Calu3 (cell line): ENCODE results near the gene SULT2B1. TPM values are rescaled to one million over a fixed set of nuclear protein-coding genes. Genes with fewer than 3 reads are reported as not detected.

ENCODE experiments used
- BruUV-seq: library from RNA; stranded (reverse); fragments of 400-500 nt; replicated peaks from 2 replicates; lab custom pipeline; 2021; lab: Mats Ljungman, UMichigan
- CTCF ChIA-PET: fragments of 300-600 bp; sonication (Branson Sonifier 250); formaldehyde crosslinking; loops from one replicate; lab custom pipeline; 2022; ENCODE audit warnings: antibody characterized with exemption; lab: Charles Lee
- DNase-seq: peaks from one replicate; pipeline ENCODE4 v3.0.0; 2022
- H3K27ac Mint-ChIP-seq: one replicate; pipeline ENCODE4 v1.8.0; 2022; ENCODE audit warnings: mixed read lengths; ENCODE audit not compliant: unreplicated experiment
- H3K27me3 Mint-ChIP-seq: one replicate; pipeline ENCODE4 v1.8.0; 2022; ENCODE audit warnings: mixed read lengths; ENCODE audit not compliant: unreplicated experiment
- H3K36me3 Mint-ChIP-seq: one replicate; pipeline ENCODE4 v1.8.0; 2022; ENCODE audit warnings: mild to moderate bottlenecking, moderate library complexity, mixed read lengths; ENCODE audit not compliant: insufficient read depth, unreplicated experiment
- H3K4me1 Mint-ChIP-seq: one replicate; pipeline ENCODE4 v1.8.0; 2022; ENCODE audit warnings: mild to moderate bottlenecking, low read depth, mixed read lengths; ENCODE audit not compliant: unreplicated experiment
- H3K4me3 Mint-ChIP-seq: one replicate; pipeline ENCODE4 v1.8.0; 2022; ENCODE audit warnings: mild to moderate bottlenecking, low read depth, moderate library complexity, mixed read lengths; ENCODE audit not compliant: unreplicated experiment
- H3K9me3 Mint-ChIP-seq: one replicate; pipeline ENCODE4 v1.8.0; 2022; ENCODE audit warnings: low read depth, mixed read lengths; ENCODE audit not compliant: unreplicated experiment
- CTCF ChIP-seq: fragments of 200-600 bp; IDR thresholded peaks from one replicate; pipeline ENCODE4 v1.8.0; 2022; ENCODE audit warnings: antibody characterized with exemption; ENCODE audit not compliant: unreplicated experiment
- intact Hi-C: fragments of 100-400 bp; cut with micrococcal nuclease; formaldehyde crosslinking; loops from one replicate; pipeline ENCODE4 v1.10.0; 2022; ENCODE audit not compliant: unreplicated experiment
- total RNA-seq: library from RNA; stranded (reverse); gene quantifications from 2 replicates; pipeline ENCODE4 v1.2.3, GENCODE V29; 2022

The SULT2B1 gene
- total RNA-seq, 1 experiment from 2014 or later, result not detected

- CTCF ChIA-PET, result interaction anchor here (0.6 to 1.6 kb wide), 3 partner anchors 18 to 70 kb away, joined by 3 to 4 read pairs (median 3); no protein-coding TSS in a partner anchor
- BruUV-seq, result no TSS peak
- Mint-ChIP-seq H3K36me3 (peaks cover 9% of the 10 kb centered on the region), H3K27ac (no peak overlapping the region), H3K27me3 (no peaks in the 10 kb centered on the region), H3K4me3 (no peak overlapping the region), H3K9me3 (no peaks in the 10 kb centered on the region), H3K4me1 (peaks cover 9% of the 10 kb centered on the region)
- TF ChIP-seq CTCF, result no peak
- no peak for DNase-seq
- intact Hi-C loops, result no loop called here
Observed at GRCh38 chr19:48539503-48540096, 12.4 kb upstream of the SULT2B1 start.

- Mint-ChIP-seq H3K27ac (no peak overlapping the region), H3K9me3 (no peaks in the 10 kb centered on the region), H3K36me3 (peaks cover 9% of the 10 kb centered on the region), H3K4me3 (no peak overlapping the region), H3K4me1 (peaks cover 9% of the 10 kb centered on the region), H3K27me3 (no peaks in the 10 kb centered on the region)
- no TSS peak for BruUV-seq
- CTCF ChIA-PET, result interaction anchor here (0.5 to 1.6 kb wide), 2 partner anchors 9 to 42 kb away, joined by 3 read pairs; no protein-coding TSS in a partner anchor
- intact Hi-C loops, result no loop called here
- DNase-seq, result no peak
- TF ChIP-seq CTCF, result no peak
Observed at GRCh38 chr19:48540110-48540509, 11.9 kb upstream of the SULT2B1 start.

- no peak for TF ChIP-seq CTCF
- H3K27ac Mint-ChIP-seq, result no peak overlapping the region
- no peak overlapping the region for H3K4me3 Mint-ChIP-seq
- no peak for DNase-seq
- no peaks in the 10 kb centered on the region for H3K27me3 Mint-ChIP-seq
- no peaks in the 10 kb centered on the region for H3K9me3 Mint-ChIP-seq
- no TSS peak for BruUV-seq
- intact Hi-C loops, result no loop called here
- CTCF ChIA-PET, result interaction anchor here (0.7 kb wide), 1 partner anchor 9 kb away, joined by 4 read pairs; no protein-coding TSS in a partner anchor
- H3K4me1 Mint-ChIP-seq, result peaks cover 9% of the 10 kb centered on the region
- H3K36me3 Mint-ChIP-seq, result peaks cover 9% of the 10 kb centered on the region
Observed at GRCh38 chr19:48541813-48542212, 10.2 kb upstream of the SULT2B1 start.

GRCh38 chr19:48543121-48543710 is 8.8 kb upstream of the SULT2B1 start:
- Mint-ChIP-seq H3K9me3 (no peaks in the 10 kb centered on the region), H3K4me1 (peaks cover 9% of the 10 kb centered on the region), H3K4me3 (peak overlapping the region; percentile 52), H3K27me3 (no peaks in the 10 kb centered on the region), H3K27ac (peak overlapping the region; percentile 72), H3K36me3 (peaks cover 9% of the 10 kb centered on the region)
- CTCF ChIA-PET, result interaction anchor here (0.7 kb wide), 1 partner anchor 210 kb away, joined by 3 read pairs; no protein-coding TSS in a partner anchor
- DNase-seq, result peak; percentile 92
- intact Hi-C loops, result no loop called here
- no TSS peak for BruUV-seq
- no peak for TF ChIP-seq CTCF
